Measurements from ENCODE around the gene PSMB1.
A peak's percentile ranks its signal among the peaks of the same experiment; 100 is the strongest.
"Not testable (repeated sequence)": the region's sequence is repeated elsewhere in the genome, so short reads cannot be mapped to it uniquely, and the experiment has no call there.

The PSMB1 gene

DNA sequence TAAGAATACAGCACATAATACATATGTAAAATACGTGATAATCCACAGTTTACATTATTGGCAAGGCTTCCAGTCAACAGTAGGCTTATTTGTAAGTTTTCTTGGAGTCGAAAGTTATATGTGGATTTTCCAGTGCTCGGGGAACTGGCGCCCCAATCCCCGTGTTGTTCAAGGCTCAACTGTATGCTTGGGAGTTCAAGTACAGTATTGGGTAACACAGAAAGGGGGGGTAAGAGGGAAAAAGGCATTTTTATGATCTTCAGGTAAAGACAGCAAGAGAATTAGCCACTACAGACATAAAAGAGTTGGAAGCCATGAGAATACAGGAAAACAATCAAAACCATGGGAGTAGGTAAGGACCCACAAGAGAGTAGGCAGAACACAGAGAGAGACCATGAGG is 16.4 kb downstream of the PSMB1 start:
- DNase-seq (ENCODE audit: low read depth in 4 of 4, low spot score in 1 of 4), result no peak

- no peak for DNase-seq (ENCODE audit: low read depth in 4 of 4, low spot score in 1 of 4)
Measured at GRCh38 chr6:170535004-170535403, 18.1 kb downstream of the PSMB1 start.

- no peak for DNase-seq (ENCODE audit: low read depth in 4 of 4, low spot score in 1 of 4)
Measured at GRCh38 chr6:170533792-170534191, 19.3 kb downstream of the PSMB1 start.

DNA sequence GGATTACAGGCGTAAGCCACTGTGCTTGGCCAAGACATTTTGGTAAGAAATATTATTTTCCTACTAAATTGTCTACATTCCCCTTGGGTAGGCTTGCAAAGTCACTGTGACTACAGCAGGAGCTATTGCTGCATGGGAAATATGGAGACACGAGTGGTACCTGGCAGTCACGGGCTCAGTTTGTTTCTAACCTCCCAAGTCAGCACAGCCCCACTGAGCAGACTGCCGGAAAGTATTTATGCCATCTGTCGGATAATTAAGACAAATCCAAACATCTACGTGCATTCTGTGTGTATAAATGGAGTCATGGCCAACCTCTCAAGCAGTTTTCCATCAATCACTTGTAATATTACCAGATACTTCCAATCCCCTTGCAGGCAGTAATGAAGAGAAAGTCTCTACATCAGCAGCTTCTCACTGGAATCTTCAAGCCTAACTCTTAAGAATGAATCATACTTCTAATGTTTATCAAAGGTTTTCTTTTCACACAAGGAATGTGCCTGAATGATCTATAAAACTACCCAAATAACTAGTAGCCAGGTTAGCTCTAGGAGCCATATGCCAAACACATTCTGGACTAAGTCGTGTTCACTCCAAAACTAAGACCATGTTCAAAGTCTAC is 20.1 kb downstream of the PSMB1 start:
- no peak for DNase-seq (ENCODE audit: low read depth in 4 of 4, low spot score in 1 of 4)

DNA sequence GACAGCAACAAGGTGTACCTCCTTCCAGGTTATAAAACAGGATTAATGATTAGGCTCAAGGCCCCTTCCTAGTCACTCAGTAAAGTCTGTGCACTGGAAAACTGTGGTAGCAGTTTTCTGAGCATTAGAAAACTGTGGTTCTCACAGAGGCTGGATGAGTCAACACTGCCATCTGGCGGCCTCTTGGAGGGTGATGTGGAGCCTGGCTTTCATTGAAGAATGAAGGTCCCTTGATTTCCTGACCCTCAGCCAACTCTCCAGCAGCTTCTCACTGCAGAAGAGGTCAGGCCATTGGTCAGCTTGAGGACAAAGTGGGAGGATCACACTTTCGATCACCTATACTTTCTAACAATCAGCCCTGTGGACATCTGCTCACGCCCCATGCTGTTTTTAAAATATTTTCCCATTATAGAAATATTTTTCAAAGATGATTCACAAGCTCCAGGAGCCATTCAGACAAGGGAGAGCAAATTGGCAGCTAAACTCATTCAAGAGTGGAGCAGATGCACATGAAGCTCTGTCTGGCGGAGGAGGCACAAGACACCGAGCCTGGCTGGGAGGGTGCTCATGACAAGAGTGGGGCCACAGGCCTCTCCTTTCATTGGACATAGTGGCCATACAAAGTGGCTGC is 23.2 kb downstream of the PSMB1 start:
- DNase-seq (ENCODE audit: low read depth in 4 of 4, low spot score in 1 of 4), result peak; percentile 24 to 48 (median 38)

GRCh38 chr6:170527995-170528394 is 25.1 kb downstream of the PSMB1 start:
- not testable (repeated sequence) for DNase-seq (ENCODE audit: low read depth in 4 of 4, low spot score in 1 of 4)

DNA sequence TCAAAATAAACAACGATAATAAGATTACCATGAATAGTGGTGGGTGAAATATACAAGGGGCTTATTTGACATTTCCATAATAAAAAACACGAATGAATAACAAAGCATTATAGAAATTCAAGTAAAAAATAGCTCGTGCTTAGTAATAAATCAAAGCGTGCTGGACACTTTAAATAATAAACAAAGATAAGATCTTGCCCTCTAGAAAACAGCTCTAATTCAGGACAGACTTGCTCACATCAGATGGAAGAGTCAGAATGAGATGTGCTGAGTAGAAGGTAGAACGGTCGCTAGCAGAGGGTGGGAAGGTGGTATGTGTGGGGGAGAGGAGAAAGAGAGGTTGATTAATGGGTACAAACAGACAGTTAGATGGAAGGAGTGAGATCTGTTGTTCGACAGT is 27.3 kb downstream of the PSMB1 start:
- no peak for DNase-seq (ENCODE audit: low read depth in 4 of 4, low spot score in 1 of 4)

- DNase-seq (ENCODE audit: low read depth in 4 of 4, low spot score in 1 of 4), result no peak
Measured at GRCh38 chr6:170524172-170524502, 29.0 kb downstream of the PSMB1 start.

DNA sequence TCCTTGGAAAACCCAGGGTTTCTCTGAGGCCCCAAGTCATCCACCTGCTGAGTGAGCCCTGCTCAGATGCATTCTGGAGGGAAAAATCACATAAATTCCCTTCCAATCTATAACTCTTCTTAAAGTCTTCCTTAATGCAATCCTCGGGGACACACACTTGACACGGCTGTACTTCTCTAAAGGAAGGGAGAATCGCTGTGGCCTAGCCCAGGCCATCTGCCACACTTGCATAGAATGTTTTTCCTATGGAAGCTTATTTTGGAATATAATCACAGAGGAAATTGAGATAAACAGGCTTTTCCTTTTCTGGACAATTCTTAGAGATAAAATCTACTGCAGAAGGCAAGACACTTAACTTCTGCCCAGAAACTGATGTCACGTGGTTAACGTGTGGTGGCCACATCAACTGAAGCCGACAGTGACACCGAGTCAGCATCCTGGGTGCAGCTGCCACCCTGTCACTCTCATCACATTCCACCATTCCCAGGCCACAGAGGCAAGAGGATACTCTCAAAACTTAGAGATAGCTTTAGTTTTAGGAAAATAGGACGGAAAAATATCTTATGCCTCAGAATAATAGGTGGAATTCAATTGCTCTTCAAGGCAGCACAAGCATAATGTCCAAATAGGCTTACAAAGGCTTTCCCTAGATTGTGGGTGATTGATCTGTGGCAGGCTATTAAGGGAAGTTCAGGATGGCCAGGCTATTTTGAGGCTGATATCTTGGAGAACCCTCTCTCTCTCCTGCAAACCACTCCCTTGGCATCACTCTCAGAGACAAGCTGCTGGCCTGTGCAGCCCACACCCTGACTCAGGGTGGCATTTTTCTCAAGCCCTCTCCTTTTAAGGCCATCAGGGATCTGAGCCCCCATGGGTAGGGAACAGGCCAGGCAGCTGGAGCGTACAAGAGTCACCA is 29.6 kb downstream of the PSMB1 start:
- DNase-seq (ENCODE audit: low read depth in 4 of 4, low spot score in 1 of 4), result no peak

- DNase-seq (ENCODE audit: low read depth in 4 of 4, low spot score in 1 of 4), result no peak
Measured at GRCh38 chr6:170522565-170523183, 30.4 kb downstream of the PSMB1 start.

DNA sequence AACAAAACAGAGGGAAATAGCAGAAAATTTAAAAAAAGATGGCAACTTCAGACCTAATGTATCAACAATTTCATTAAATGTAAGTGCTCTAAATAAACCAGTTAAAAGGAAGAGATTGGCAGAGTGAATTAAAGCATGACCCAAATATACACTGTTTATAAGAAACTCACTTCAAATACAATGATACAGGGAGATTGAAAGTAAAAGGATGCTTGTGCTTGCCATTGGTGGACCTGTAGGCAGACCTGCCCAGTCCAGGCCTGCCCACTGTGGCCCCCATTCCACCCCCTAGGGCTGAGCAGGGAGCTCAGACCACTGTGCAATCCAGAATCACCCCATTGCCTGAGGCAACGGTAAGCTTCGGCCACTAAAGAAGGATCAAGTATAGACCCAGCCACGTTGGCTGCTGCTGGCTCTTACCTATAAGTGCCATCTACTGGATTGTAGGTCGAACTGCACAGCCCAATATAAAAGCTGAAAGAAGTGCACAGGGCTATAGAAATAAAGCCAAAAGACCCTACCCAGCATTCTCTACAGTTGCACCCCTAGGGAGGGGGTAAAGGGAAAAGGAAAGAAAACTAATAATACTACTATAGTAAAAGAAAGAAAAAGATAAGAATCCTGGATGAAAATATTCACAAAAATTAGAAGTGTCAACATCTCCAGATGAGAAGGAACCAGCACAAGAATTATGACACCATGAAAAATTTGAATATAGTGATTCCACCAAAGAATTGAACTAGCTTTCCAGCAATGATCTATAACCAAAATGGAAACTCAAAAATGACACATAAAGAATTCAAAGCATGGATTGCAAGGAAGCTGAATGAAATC is 36.1 kb downstream of the PSMB1 start:
- peak in 2 of 4 experiments; percentile 7 to 10 for DNase-seq (ENCODE audit: low read depth in 4 of 4, low spot score in 1 of 4)

DNA sequence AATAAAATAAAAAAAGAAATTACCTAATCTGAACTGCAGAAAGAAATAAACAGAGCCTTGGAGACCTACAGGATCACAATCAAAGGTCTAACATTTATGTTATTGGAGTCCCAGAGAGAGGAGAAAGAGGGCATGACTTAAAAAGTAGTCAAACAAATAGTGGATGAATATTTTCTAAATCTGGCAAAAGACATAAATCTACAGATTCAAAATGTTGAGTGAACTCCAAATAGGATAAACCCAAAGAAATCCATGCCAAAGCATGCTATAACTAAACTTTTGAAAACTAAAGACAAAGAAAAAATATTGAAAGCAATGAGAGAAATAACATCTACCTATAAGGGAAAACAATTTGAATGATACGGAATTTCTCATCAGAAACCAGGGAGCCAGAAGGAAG is 38.2 kb downstream of the PSMB1 start:
- DNase-seq (ENCODE audit: low read depth in 4 of 4, low spot score in 1 of 4), result no peak

GRCh38 chr6:170512249-170512648 is 40.9 kb downstream of the PSMB1 start:
- DNase-seq (ENCODE audit: low read depth in 4 of 4, low spot score in 1 of 4), result no peak

- no peak for DNase-seq (ENCODE audit: low read depth in 4 of 4, low spot score in 1 of 4)
Measured at GRCh38 chr6:170510631-170511030, 42.5 kb downstream of the PSMB1 start.

GRCh38 chr6:170509723-170510018 is 43.4 kb downstream of the PSMB1 start:
- DNase-seq (ENCODE audit: low read depth in 4 of 4, low spot score in 1 of 4), result no peak

DNA sequence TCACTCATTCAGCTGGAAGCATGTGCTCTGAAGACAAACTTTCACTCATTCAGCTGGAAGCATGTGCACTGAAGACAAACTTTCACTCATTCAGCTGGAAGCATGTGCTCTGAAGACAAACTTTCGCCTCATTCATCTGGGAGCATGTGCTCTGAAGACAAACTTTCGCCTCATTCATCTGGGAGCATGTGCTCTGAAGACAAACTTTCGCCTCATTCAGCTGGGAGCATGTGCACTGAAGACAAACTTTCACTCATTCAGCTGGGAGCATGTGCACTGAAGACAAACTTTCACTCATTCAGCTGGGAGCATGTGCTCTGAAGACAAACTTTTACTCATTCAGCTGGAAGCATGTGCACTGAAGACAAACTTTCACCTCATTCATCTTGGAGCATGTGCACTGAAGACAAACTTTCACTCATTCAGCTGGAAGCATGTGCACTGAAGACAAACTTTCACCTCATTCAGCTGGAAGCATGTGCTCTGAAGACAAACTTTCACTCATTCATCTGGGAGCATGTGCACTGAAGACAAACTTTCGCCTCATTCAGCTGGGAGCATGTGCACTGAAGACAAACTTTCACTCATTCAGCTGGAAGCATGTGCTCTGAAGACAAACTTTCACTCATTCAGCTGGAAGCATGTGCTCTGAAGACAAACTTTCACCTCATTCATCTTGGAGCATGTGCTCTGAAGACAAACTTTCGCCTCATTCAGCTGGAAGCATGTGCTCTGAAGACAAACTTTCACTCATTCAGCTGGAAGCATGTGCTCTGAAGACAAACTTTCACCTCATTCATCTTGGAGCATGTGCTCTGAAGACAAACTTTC is 44.0 kb downstream of the PSMB1 start:
- not testable (repeated sequence) for DNase-seq (ENCODE audit: low read depth in 4 of 4, low spot score in 1 of 4)

GRCh38 chr6:170508275-170508674 is 44.8 kb downstream of the PSMB1 start:
- not testable (repeated sequence) for DNase-seq (ENCODE audit: low read depth in 4 of 4, low spot score in 1 of 4)

DNA sequence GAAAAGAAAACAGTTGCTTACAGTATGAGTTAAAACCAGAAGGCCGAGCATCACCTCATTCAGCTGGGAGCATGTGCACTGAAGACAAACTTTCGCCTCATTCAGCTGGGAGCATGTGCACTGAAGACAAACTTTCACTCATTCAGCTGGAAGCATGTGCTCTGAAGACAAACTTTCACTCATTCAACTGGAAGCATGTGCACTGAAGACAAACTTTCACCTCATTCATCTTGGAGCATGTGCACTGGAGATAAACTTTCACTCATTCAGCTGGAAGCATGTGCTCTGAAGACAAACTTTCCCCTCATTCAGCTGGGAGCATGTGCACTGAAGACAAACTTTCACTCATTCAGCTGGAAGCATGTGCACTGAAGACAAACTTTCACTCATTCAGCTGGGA is 45.4 kb downstream of the PSMB1 start:
- not testable (repeated sequence) for DNase-seq (ENCODE audit: low read depth in 4 of 4, low spot score in 1 of 4)

GRCh38 chr6:170506446-170506845 is 46.7 kb downstream of the PSMB1 start:
- DNase-seq (ENCODE audit: low read depth in 4 of 4, low spot score in 1 of 4), result no peak

- DNase-seq (ENCODE audit: low read depth in 4 of 4, low spot score in 1 of 4), result no peak
Measured at GRCh38 chr6:170505306-170505705, 47.8 kb downstream of the PSMB1 start.

All from stimulated activated CD4-positive, alpha-beta T cell treated with anti-CD3 and anti-CD28 coated beads, Interleukin-1b, Interleukin-23, amount 100 ng/mL, for 24 hours (primary cell).